Measurements from ENCODE around the gene KRAS.
"Not testable (repeated sequence)": the region's sequence is repeated elsewhere in the genome, so short reads cannot be mapped to it uniquely, and the experiment has no call there.

The KRAS gene

GRCh38 chr12:25250744-25251730 lies at the start of gene KRAS:
Gene KRAS (minus strand): TSS chr12:25250929.
- peak; percentile 98 for DNase-seq (ENCODE audit: low spot score)

- DNase-seq (ENCODE audit: low spot score) = no peak
These were observed 45.7 kb upstream of the KRAS start for GRCh38 chr12:25296381-25296780.

- DNase-seq (ENCODE audit: low spot score) = no peak
These were observed 44.6 kb upstream of the KRAS start for GRCh38 chr12:25295361-25295760.

- no peak for DNase-seq (ENCODE audit: low spot score)
These were observed 42.9 kb upstream of the KRAS start for GRCh38 chr12:25293653-25294052.

GRCh38 chr12:25292810-25293221 lies 42.1 kb upstream of the KRAS start:
- DNase-seq (ENCODE audit: low spot score) = not testable (repeated sequence)

- no peak for DNase-seq (ENCODE audit: low spot score)
These were observed 36.9 kb upstream of the KRAS start for GRCh38 chr12:25287610-25288009.

- no peak for DNase-seq (ENCODE audit: low spot score)
These were observed 36.1 kb upstream of the KRAS start for GRCh38 chr12:25286837-25287236.

GRCh38 chr12:25284024-25284423 lies 33.3 kb upstream of the KRAS start:
- no peak for DNase-seq (ENCODE audit: low spot score)

GRCh38 chr12:25283006-25283405 lies 32.3 kb upstream of the KRAS start:
- no peak for DNase-seq (ENCODE audit: low spot score)

- DNase-seq (ENCODE audit: low spot score) = no peak
These were observed 29.4 kb upstream of the KRAS start for GRCh38 chr12:25280082-25280481.

- no peak for DNase-seq (ENCODE audit: low spot score)
These were observed 27.5 kb upstream of the KRAS start for GRCh38 chr12:25278269-25278668.

GRCh38 chr12:25276199-25276937 lies 25.6 kb upstream of the KRAS start:
- no peak for DNase-seq (ENCODE audit: low spot score)

- no peak for DNase-seq (ENCODE audit: low spot score)
These were observed 20.9 kb upstream of the KRAS start for GRCh38 chr12:25271486-25272098.

- DNase-seq (ENCODE audit: low spot score) = no peak
These were observed 19.0 kb upstream of the KRAS start for GRCh38 chr12:25269701-25270100.

- DNase-seq (ENCODE audit: low spot score) = no peak
These were observed 15.8 kb upstream of the KRAS start for GRCh38 chr12:25266497-25266896.

GRCh38 chr12:25264862-25265261 lies 14.1 kb upstream of the KRAS start:
- DNase-seq (ENCODE audit: low spot score) = no peak

GRCh38 chr12:25264114-25264513 lies 13.4 kb upstream of the KRAS start:
- no peak for DNase-seq (ENCODE audit: low spot score)

GRCh38 chr12:25263594-25263993 lies 12.9 kb upstream of the KRAS start:
- DNase-seq (ENCODE audit: low spot score) = no peak

- no peak for DNase-seq (ENCODE audit: low spot score)
These were observed 11.8 kb upstream of the KRAS start for GRCh38 chr12:25262389-25263074.

GRCh38 chr12:25257590-25258324 lies 7.0 kb upstream of the KRAS start:
- no peak for DNase-seq (ENCODE audit: low spot score)

- DNase-seq (ENCODE audit: low spot score) = no peak
These were observed 6.1 kb upstream of the KRAS start for GRCh38 chr12:25256826-25257225.

Measured in Ammon's horn (tissue), 1 donor.